SK-N-SH (cell line): ENCODE measurements around the gene CALCR. TPM values are rescaled to one million over a fixed set of nuclear protein-coding genes. Genes with fewer than 3 reads are reported as not detected.

ENCODE experiments used
- CTCF ChIA-PET: fragments of 300-600, 350-600 bp; formaldehyde crosslinking; extraction: SDS; loops from one replicate; lab custom pipeline; 2021; lab: Yijun Ruan, JAX
- POLR2A ChIA-PET: fragments of 350-600 bp; sonication (Branson Sonifier 250); formaldehyde crosslinking; extraction: SDS; loops from one replicate; lab custom pipeline; 2020; ENCODE audit warnings: antibody characterized with exemption, inconsistent platforms; lab: Yijun Ruan, JAX
- DNase-seq: peaks from one replicate; pipeline ENCODE4 v3.0.0; 2012
- H2AFZ ChIP-seq: fragments of 200-600 bp; sonication (generic); 2 replicates; pipeline ENCODE4 v1.8.1; 2016; ENCODE audit warnings: antibody characterized with exemption, mild to moderate bottlenecking, low read depth
- H3F3A ChIP-seq: fragments of 200-600 bp; sonication (generic); replicated peaks from 2 replicates; pipeline ENCODE3; 2016; ENCODE audit warnings: antibody characterized with exemption, mild to moderate bottlenecking; ENCODE audit not compliant: insufficient read depth
- H3K27ac ChIP-seq, 2 experiments: fragments of 200-500 bp in 1 of 2; fragments of 200-600 bp in 1 of 2; sonication (Bioruptor generic) in 1 of 2; sonication (generic), shearing (Covaris generic) in 1 of 2; 2 replicates each; pipeline versions ENCODE4 v1.5.1 to v1.6.1; 2014 to 2016; ENCODE audit warnings: low read depth in 2 of 2, inconsistent platforms in 1 of 2, low read length in 1 of 2, mild to moderate bottlenecking in 1 of 2, mixed read lengths in 1 of 2
- H3K27me3 ChIP-seq: fragments of 200-600 bp; sonication (generic), shearing (Covaris generic); 2 replicates; pipeline ENCODE4 v1.6.1; 2016; ENCODE audit warnings: mixed run types; ENCODE audit not compliant: insufficient read depth
- H3K36me3 ChIP-seq, 2 experiments: fragments of 200-500 bp in 1 of 2; fragments of 200-600 bp in 1 of 2; sonication (Bioruptor generic) in 1 of 2; sonication (generic) in 1 of 2; replicated peaks in 1 of 2; 2 replicates each; pipeline versions ENCODE3 to v1.5.1; 2014 to 2016; ENCODE audit warnings: low read length in 1 of 2, mild to moderate bottlenecking in 1 of 2; ENCODE audit not compliant: insufficient read depth in 2 of 2, control insufficient read depth in 1 of 2
- H3K4me1 ChIP-seq, 2 experiments: fragments of 200-500 bp in 1 of 2; fragments of 200-600 bp in 1 of 2; sonication (Bioruptor generic) in 1 of 2; sonication (generic), shearing (Covaris generic) in 1 of 2; 2 replicates each; pipeline versions ENCODE4 v1.5.1 to v1.6.1; 2014 to 2016; ENCODE audit warnings: low read depth in 1 of 2, low read length in 1 of 2, mixed run types in 1 of 2; ENCODE audit not compliant: insufficient read depth in 2 of 2, control insufficient read depth in 1 of 2
- H3K4me2 ChIP-seq: fragments of 200-600 bp; sonication (generic), shearing (Covaris generic); 2 replicates; pipeline ENCODE4 v1.6.1; 2017; ENCODE audit warnings: mixed run types
- H3K4me3 ChIP-seq, 2 experiments: fragments of 200-500 bp in 1 of 2; fragments of 200-600 bp in 1 of 2; sonication (Bioruptor generic) in 1 of 2; sonication (generic), shearing (Covaris generic) in 1 of 2; 2 replicates each; pipeline versions ENCODE4 v1.5.1 to v1.8.1; 2014 to 2016; ENCODE audit warnings: low read depth in 2 of 2, inconsistent platforms in 1 of 2, low read length in 1 of 2, mild to moderate bottlenecking in 1 of 2, mixed read lengths in 1 of 2, moderate library complexity in 1 of 2
- H3K79me2 ChIP-seq: fragments of 200-600 bp; sonication (generic); 2 replicates; pipeline ENCODE4 v1.8.1; 2017; ENCODE audit warnings: mild to moderate bottlenecking; ENCODE audit not compliant: insufficient read depth
- H3K9ac ChIP-seq: fragments of 200-600 bp; sonication (generic); 2 replicates; pipeline ENCODE4 v1.6.1; 2017; ENCODE audit warnings: mixed run types
- H3K9me2 ChIP-seq: fragments of 200-600 bp; sonication (generic); 2 replicates; pipeline ENCODE4 v1.6.1; 2017; ENCODE audit warnings: mixed run types
- H3K9me3 ChIP-seq: fragments of 200-600 bp; sonication (generic); 2 replicates; pipeline ENCODE4 v1.6.1; 2017; ENCODE audit warnings: mixed run types, mild to moderate bottlenecking, moderate library complexity
- H4K20me1 ChIP-seq: fragments of 200-600 bp; sonication (generic); 2 replicates; pipeline ENCODE4 v1.6.1; 2017; ENCODE audit warnings: mild to moderate bottlenecking, mixed run types; ENCODE audit not compliant: insufficient read depth
- CTCF ChIP-seq: fragments of 200-600 bp; sonication (generic); IDR thresholded peaks from 2 replicates; pipeline ENCODE4 v1.6.1; 2017; ENCODE audit warnings: antibody characterized with exemption, mild to moderate bottlenecking, moderate library complexity
- EP300 ChIP-seq, 2 experiments: IDR thresholded peaks; 2 replicates each; pipeline versions ENCODE4 v1.4.0 to v1.6.1; 2012; ENCODE audit warnings: borderline replicate concordance in 1 of 2, low read depth in 1 of 2, low read length in 1 of 2
- FOSL2 ChIP-seq: IDR thresholded peaks from 2 replicates; pipeline ENCODE4 v1.4.0; 2012; ENCODE audit warnings: low read depth, mild to moderate bottlenecking, moderate library complexity, borderline replicate concordance
- FOXJ3 ChIP-seq: sonication (generic); formaldehyde crosslinking; IDR thresholded peaks from 2 replicates; pipeline ENCODE4 v1.5.1; 2020; ENCODE audit warnings: mild to moderate bottlenecking, missing genetic modification reagents
- GABPA ChIP-seq: IDR thresholded peaks from 2 replicates; pipeline ENCODE4 v1.4.0; 2012; ENCODE audit warnings: low read depth, mild to moderate bottlenecking
- JUND ChIP-seq: IDR thresholded peaks from 2 replicates; pipeline ENCODE4 v1.4.0; 2012
- MAX ChIP-seq: IDR thresholded peaks from 2 replicates; pipeline ENCODE4 v1.4.0; 2012; ENCODE audit warnings: low read depth
- NFIC ChIP-seq: IDR thresholded peaks from 2 replicates; pipeline ENCODE4 v1.4.0; 2012; ENCODE audit warnings: borderline replicate concordance
- NRF1 ChIP-seq: IDR thresholded peaks from 2 replicates; pipeline ENCODE4 v1.6.1; 2012; ENCODE audit warnings: low read depth, mild to moderate bottlenecking, low read length
- PBX3 ChIP-seq: IDR thresholded peaks from 2 replicates; pipeline ENCODE4; 2012
- RAD21 ChIP-seq: IDR thresholded peaks from 2 replicates; pipeline ENCODE4 v1.6.1; 2012; ENCODE audit warnings: mild to moderate bottlenecking, low read length
- RCOR1 ChIP-seq: fragments of 150-350 bp; IDR thresholded peaks from 2 replicates; pipeline ENCODE4 v1.6.1; 2017; ENCODE audit warnings: antibody characterized with exemption, low read length
- RFX5 ChIP-seq: IDR thresholded peaks from 2 replicates; pipeline ENCODE4 v1.6.1; 2012; ENCODE audit warnings: mild to moderate bottlenecking, improper control_type of control experiment, low read length
- SIN3A ChIP-seq: IDR thresholded peaks from 2 replicates; pipeline ENCODE4 v1.6.1; 2012; ENCODE audit warnings: low read depth, mild to moderate bottlenecking, low read length, moderate library complexity, borderline replicate concordance
- SMC3 ChIP-seq: IDR thresholded peaks from 2 replicates; pipeline ENCODE4 v1.6.1; 2012; ENCODE audit warnings: low read depth, low read length, improper control_type of control experiment
- USF1 ChIP-seq: IDR thresholded peaks from 2 replicates; pipeline ENCODE4 v1.4.0; 2012; ENCODE audit warnings: low read depth, borderline replicate concordance
- YY1 ChIP-seq: IDR thresholded peaks from 2 replicates; pipeline ENCODE4 v1.4.0; 2012; ENCODE audit warnings: low read depth, mild to moderate bottlenecking
- WGBS: methylation state at CpG from one replicate; pipeline ENCODE4 v1.1.6; 2017; ENCODE audit warnings: low lambda C conversion rate; 5-methylcytosine and 5-hydroxymethylcytosine counted together
- polyA plus RNA-seq, 3 experiments: library from polyadenylated mRNA; depleted of rRNA; stranded (reverse); fragments of >200 nt; gene quantifications; 2 replicates each; pipeline ENCODE4 v1.2.3, GENCODE V29; 2012
- TF ChIP-seq, protein P1 (sequence below): IDR thresholded peaks from 2 replicates; pipeline ENCODE4 v1.4.0; 2012; ENCODE audit warnings: low read depth, borderline replicate concordance
- TF ChIP-seq, protein P2 (sequence below): fragments of 150-350 bp; IDR thresholded peaks from 2 replicates; pipeline ENCODE4 v1.6.1; 2017; ENCODE audit warnings: antibody characterized with exemption, low read length, low read depth, borderline replicate concordance

CALCR gene
- polyA plus RNA-seq, 1 of the 3 experiments (the other 2 are of a cell fraction) = 0.12 TPM

DNA sequence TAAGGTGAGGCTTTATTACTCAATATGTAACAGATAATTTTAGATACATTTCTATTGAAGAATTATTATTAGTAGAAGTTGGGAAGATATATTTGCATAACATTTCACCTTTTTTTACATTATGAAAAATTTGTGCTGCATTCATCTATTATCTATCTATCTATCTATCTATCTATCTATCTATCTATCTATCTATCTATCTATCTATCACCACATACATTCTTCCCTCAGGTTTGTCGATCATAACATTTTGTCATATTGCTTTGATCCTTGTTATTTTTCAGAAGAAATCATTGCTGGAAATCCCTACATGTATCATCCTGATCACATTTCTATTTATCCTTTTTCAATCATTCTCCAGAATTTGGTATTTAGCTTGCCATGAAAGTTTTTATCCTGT lies 49.3 kb upstream of the CALCR start:
- TF ChIP-seq SMC3 (no peak), RCOR1 (no peak), RAD21 (no peak), PBX3 (no peak), RFX5 (no peak), EP300 (IDR thresholded peaks at IDR 0.05; ENCODE audit: borderline replicate concordance in 1 of 2, low read depth in 1 of 2, low read length in 1 of 2) (no peak), JUND (no peak), FOXJ3 (CRISPR knock-in tag) (no peak), NFIC (no peak), NRF1 (no peak), MAX (no peak), YY1 (no peak), GABPA (no peak), CTCF (no peak), USF1 (no peak), FOSL2 (no peak), SIN3A (no peak)
- TF ChIP-seq, protein P1, sequence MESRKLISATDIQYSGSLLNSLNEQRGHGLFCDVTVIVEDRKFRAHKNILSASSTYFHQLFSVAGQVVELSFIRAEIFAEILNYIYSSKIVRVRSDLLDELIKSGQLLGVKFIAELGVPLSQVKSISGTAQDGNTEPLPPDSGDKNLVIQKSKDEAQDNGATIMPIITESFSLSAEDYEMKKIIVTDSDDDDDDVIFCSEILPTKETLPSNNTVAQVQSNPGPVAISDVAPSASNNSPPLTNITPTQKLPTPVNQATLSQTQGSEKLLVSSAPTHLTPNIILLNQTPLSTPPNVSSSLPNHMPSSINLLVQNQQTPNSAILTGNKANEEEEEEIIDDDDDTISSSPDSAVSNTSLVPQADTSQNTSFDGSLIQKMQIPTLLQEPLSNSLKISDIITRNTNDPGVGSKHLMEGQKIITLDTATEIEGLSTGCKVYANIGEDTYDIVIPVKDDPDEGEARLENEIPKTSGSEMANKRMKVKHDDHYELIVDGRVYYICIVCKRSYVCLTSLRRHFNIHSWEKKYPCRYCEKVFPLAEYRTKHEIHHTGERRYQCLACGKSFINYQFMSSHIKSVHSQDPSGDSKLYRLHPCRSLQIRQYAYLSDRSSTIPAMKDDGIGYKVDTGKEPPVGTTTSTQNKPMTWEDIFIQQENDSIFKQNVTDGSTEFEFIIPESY = no peak
- TF ChIP-seq, protein P2, sequence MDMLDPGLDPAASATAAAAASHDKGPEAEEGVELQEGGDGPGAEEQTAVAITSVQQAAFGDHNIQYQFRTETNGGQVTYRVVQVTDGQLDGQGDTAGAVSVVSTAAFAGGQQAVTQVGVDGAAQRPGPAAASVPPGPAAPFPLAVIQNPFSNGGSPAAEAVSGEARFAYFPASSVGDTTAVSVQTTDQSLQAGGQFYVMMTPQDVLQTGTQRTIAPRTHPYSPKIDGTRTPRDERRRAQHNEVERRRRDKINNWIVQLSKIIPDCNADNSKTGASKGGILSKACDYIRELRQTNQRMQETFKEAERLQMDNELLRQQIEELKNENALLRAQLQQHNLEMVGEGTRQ = no peak
- Histone ChIP-seq H4K20me1 (no peaks in the 10 kb centered on the region), H2AFZ (no peak overlapping the region), H3K9me2 (no peaks in the 10 kb centered on the region), H3K27ac (no peak overlapping the region), H3K4me3 (no peak overlapping the region), H3K4me2 (no peak overlapping the region), H3K27me3 (no peaks in the 10 kb centered on the region), H3K36me3 (peaks cover 0 to 5% of the 10 kb centered on the region in 2 experiments), H3K4me1 (peaks cover 0 to 3% of the 10 kb centered on the region in 2 experiments; a peak in 2 of 4 replicates), H3F3A (no peaks in the 10 kb centered on the region), H3K79me2 (no peaks in the 10 kb centered on the region), H3K9ac (no peak overlapping the region), H3K9me3 (peaks cover 5% of the 10 kb centered on the region; the same call in 1 of the 2 replicates)
- ChIA-PET POLR2A (no interaction called here), CTCF (interaction anchor here (1.6 to 3.8 kb wide), 6 partner anchors 9 to 809 kb away, joined by 3 to 47 read pairs (median 14); partner anchors contain the start of gene TFPI2)
- DNase-seq = no peak
- WGBS = 78% methylated on average over 1 of the region's 1 CpG
